Bronchial epithelial cell (primary cell): ENCODE data around the gene CHD6. TPM values are rescaled to one million over a fixed set of nuclear protein-coding genes. Genes with fewer than 3 reads are reported as not detected.
A peak's percentile ranks its signal among the peaks of the same experiment; 100 is the strongest.

Source experiments
- DNase-seq: peaks from one replicate; pipeline ENCODE4 v3.0.0-alpha.2; 2010; ENCODE audit warnings: low read depth
- FAIRE-seq: peaks from 2 replicates; lab custom pipeline; 2011; peaks lifted over from hg19 to GRCh38; lab: Jason Lieb, UNC
- H3K27me3 ChIP-seq: 2 replicates; pipeline ENCODE4 v1.5.1; 2011; ENCODE audit warnings: low read length; ENCODE audit not compliant: control insufficient read depth, insufficient read depth
- H3K36me3 ChIP-seq: 2 replicates; pipeline ENCODE4 v1.5.1; 2011; ENCODE audit warnings: low read length; ENCODE audit not compliant: control insufficient read depth, insufficient read depth
- H3K4me3 ChIP-seq: 2 replicates; pipeline ENCODE4 v1.5.1; 2011; ENCODE audit warnings: mild to moderate bottlenecking, low read depth, low read length, control low read depth
- total RNA-seq: library from RNA; depleted of rRNA; stranded (reverse); fragments of >200 nt; gene quantifications from 2 replicates; pipeline ENCODE4 v1.2.1, GENCODE V29; 2014
- TF ChIP-seq, protein P1 (sequence below): IDR thresholded peaks from 2 replicates; pipeline ENCODE4 v1.5.1; 2011; ENCODE audit warnings: mild to moderate bottlenecking, moderate library complexity, low read length, control low read depth, inconsistent platforms; ENCODE audit not compliant: insufficient read depth, severe bottlenecking

CHD6 gene
- total RNA-seq, 1 donor from 2014 or later, result 10.8 TPM

DNA sequence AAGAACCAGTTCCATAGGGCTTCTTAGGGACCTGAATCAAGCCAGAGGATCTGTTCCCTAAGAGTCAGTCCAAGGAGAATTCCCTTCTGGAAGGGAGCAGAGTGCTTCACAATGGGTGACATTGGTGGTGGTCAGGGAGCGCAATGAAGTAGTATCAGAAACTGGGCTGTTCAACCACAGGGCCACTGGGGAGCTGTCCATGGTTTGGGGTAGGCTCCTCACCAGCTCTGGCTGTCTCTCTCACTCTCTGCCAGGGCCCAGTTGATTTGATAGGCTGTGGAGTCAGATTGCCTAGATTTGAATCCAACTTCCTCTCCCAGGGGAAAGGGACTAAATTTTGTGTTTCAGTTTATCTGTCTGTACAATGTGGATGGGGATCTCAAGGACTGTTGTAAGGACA, 36.7 kb upstream of the CHD6 start:
- TF ChIP-seq, protein P1, sequence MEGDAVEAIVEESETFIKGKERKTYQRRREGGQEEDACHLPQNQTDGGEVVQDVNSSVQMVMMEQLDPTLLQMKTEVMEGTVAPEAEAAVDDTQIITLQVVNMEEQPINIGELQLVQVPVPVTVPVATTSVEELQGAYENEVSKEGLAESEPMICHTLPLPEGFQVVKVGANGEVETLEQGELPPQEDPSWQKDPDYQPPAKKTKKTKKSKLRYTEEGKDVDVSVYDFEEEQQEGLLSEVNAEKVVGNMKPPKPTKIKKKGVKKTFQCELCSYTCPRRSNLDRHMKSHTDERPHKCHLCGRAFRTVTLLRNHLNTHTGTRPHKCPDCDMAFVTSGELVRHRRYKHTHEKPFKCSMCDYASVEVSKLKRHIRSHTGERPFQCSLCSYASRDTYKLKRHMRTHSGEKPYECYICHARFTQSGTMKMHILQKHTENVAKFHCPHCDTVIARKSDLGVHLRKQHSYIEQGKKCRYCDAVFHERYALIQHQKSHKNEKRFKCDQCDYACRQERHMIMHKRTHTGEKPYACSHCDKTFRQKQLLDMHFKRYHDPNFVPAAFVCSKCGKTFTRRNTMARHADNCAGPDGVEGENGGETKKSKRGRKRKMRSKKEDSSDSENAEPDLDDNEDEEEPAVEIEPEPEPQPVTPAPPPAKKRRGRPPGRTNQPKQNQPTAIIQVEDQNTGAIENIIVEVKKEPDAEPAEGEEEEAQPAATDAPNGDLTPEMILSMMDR, result no peak
- no peaks in the 10 kb centered on the region for H3K27me3 ChIP-seq
- FAIRE-seq (peak; percentile 43), DNase-seq (no peak)
- no peak overlapping the region for H3K4me3 ChIP-seq
- no peaks in the 10 kb centered on the region for H3K36me3 ChIP-seq

DNA sequence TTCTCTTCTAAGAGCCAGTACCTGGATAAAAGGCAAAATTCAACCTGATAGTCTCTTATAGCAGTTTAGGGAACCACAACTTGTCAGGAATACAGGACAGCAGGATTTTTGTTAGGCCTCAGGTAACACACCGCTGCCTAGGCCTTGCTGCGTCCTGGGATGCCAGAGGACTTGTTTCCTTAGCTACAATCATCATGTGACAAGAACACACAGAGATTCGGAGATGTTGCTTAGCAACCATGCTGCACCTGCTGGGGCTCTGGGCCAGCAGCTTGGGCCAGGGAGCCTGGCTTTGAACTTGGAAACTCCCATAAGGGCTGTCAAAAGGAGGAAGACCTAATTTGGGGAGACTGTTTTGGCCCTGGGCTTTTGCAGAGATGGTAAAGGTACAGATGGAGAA, 36.1 kb upstream of the CHD6 start:
- no peak overlapping the region for H3K4me3 ChIP-seq
- no peaks in the 10 kb centered on the region for H3K27me3 ChIP-seq
- DNase-seq (no peak), FAIRE-seq (no peak)
- TF ChIP-seq, protein P1, result no peak
- H3K36me3 ChIP-seq, result no peaks in the 10 kb centered on the region

DNA sequence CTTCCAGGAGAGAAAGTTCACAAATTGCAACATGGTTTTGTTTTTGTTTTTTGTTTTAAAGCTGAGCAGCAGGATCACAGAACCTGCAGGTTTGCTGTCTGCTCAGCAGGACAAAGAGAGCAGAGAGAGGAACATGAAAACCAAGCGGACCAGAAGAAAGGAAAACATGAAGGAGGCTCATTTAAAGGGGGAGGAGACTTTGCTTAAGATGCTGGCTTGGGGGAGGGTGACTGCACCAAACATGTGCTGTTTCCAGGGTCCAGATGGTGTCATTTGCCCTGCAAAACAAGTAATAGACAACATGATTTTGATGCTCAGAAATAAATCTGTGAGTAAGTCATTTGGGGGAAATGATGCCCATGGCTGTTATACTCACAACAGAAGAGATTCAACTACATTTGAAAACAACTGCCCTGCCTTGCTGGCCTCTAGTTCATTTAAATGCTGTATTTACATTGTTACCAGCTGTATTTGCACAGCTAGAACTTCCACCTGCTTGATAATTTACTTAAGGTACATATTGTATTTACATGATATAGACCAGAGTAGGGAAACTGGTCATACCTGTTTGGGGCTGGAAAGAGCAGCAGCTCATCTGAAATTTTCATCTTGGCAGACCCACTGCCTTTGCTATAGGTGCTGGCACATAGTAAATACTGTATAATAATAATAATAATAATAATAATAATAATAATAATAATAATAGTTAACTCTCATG, 32.2 kb upstream of the CHD6 start:
- DNase-seq (peak; percentile 66), FAIRE-seq (no peak)
- H3K27me3 ChIP-seq, result no peaks in the 10 kb centered on the region

DNA sequence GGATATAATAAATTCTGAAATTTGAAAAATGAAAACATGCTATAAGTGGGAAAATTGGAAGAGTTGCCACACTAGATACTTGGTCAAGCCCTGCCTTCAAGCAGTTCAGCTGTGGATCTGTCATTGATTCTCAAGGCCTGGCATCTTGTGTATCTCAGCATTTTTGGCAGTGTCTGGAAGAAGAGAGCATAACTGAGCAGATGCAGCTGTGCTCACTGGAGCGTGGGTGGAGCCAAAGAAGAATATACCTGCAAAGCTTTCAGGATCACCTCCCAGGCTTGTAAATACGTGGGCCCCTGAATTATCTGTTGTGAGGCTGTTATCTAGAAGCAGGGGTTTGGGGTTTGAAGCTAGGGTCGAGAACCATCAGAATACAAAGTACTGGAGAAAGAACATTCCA, 31.3 kb upstream of the CHD6 start:
- TF ChIP-seq, protein P1, result no peak
- no peaks in the 10 kb centered on the region for H3K36me3 ChIP-seq
- no peak for FAIRE-seq
- no peak overlapping the region for H3K4me3 ChIP-seq
- no peak for DNase-seq
- no peaks in the 10 kb centered on the region for H3K27me3 ChIP-seq

More for the DNA sequence above, 32.2 kb upstream of the CHD6 start:
- no peaks in the 10 kb centered on the region for H3K36me3 ChIP-seq
- no peak overlapping the region for H3K4me3 ChIP-seq
- TF ChIP-seq, protein P1, result no peak

DNA sequence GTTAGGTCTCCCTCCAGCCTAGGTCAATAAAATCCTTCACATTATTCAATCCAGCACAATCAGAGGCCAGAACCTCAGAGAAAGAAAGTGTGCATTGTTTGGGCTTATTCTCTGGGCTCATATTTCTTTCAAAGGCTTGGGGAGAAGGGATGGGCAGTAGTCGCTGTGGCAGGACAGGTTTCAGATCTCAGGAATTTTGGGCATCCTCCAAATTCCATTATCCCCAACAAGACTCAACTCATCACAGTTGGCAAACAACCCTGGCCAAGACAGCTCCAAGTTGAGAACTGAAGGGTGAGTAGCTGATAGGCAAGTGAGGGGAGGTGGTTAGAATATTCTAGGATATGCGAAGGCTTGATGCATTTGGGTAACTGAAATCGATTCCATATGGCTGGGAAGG, 27.2 kb upstream of the CHD6 start:
- FAIRE-seq (no peak), DNase-seq (peak; percentile 78)
- TF ChIP-seq, protein P1, result no peak
- Histone ChIP-seq H3K27me3 (no peaks in the 10 kb centered on the region), H3K36me3 (no peaks in the 10 kb centered on the region), H3K4me3 (no peak overlapping the region)

DNA sequence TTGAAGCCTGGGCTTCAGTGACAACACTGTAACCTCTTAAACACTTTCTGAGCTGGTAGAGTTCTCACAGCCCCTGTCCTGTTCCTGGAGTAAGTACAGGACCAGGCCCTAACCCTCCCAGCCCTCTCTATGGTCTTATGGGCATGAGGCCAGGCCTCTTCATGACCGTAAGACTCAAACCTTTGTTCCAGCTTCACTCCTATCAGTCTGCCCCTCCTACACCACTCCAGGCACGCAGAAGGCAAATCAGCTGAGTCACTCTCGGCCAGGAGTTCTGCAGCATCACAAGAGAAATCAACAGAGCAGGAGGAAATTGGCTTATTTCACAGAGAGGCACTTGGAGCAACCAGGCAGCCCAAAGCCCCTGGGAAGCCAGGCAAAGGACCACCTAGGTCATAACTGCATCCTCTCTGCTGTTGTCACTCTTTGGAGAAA, 25.3 kb upstream of the CHD6 start:
- no peak for FAIRE-seq
- peak; percentile 80 for DNase-seq

More for the DNA sequence above, 25.3 kb upstream of the CHD6 start:
- TF ChIP-seq, protein P1, result no peak
- no peak overlapping the region for H3K4me3 ChIP-seq
- H3K27me3 ChIP-seq, result no peaks in the 10 kb centered on the region
- H3K36me3 ChIP-seq, result no peaks in the 10 kb centered on the region
